Measurements from ENCODE around the gene FOXP1. TPM values are rescaled to one million over a fixed set of nuclear protein-coding genes. Genes with fewer than 3 reads are reported as not detected.

Gene FOXP1
- polyA plus RNA-seq, 4 donors, result 31.3 to 39.3 (median 33.6) TPM

GRCh38 chr3:71512000-71512399 lies 71.5 kb downstream of the FOXP1 start:
- no peak for DNase-seq (ENCODE audit: low read depth in 4 of 4, low spot score in 3 of 4)

DNA sequence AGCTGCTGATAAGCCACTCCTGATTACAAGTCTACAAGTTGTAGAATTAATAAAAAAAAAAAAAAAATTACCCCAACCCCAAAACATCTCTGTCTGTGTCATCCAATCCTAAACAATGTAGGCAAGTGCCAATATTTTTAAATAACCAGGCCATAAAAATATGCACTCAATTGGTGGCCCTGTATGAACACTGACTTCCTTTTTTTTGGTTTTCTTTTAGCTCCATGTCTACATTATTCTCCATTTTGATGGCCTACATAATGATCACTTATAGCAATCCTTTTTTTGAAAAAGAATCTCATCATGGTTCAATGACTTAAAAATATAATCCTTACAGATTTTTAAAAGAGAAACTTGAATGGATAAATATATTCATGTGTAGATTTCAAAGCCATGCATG lies 72.1 kb downstream of the FOXP1 start:
- no peak for DNase-seq (ENCODE audit: low read depth in 4 of 4, low spot score in 3 of 4)

GRCh38 chr3:71511037-71511436 lies 72.5 kb downstream of the FOXP1 start:
- no peak for DNase-seq (ENCODE audit: low read depth in 4 of 4, low spot score in 3 of 4)

DNA sequence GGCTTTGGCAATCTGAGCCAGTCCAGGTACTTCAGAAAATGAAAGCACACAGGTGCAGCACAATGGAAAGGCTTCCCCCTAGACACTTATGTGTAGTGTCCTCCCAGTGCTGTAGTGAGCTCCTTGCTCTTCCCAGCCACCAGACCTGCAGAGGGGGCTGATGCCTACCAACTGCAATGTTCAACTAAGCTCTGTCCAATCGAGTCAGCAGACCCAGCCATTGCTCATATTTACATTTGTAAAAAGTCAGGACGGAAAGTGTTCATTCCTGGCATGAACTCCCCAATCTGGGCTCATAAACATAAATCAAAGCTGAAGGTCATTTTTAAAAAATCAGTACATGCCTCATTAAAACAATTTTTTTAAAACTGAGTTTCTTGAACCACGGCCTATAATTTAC lies 73.0 kb downstream of the FOXP1 start:
- DNase-seq (ENCODE audit: low read depth in 4 of 4, low spot score in 3 of 4), result no peak

- DNase-seq (ENCODE audit: low read depth in 4 of 4, low spot score in 3 of 4), result no peak
These were observed 74.5 kb downstream of the FOXP1 start for GRCh38 chr3:71509066-71509465.

- DNase-seq (ENCODE audit: low read depth in 4 of 4, low spot score in 3 of 4), result no peak
These were observed 77.7 kb downstream of the FOXP1 start for GRCh38 chr3:71505767-71506350.

- no peak for DNase-seq (ENCODE audit: low read depth in 4 of 4, low spot score in 3 of 4)
These were observed 79.1 kb downstream of the FOXP1 start for GRCh38 chr3:71504250-71505036.

GRCh38 chr3:71503525-71504249 lies 79.8 kb downstream of the FOXP1 start:
- DNase-seq (ENCODE audit: low read depth in 4 of 4, low spot score in 3 of 4), result no peak

DNA sequence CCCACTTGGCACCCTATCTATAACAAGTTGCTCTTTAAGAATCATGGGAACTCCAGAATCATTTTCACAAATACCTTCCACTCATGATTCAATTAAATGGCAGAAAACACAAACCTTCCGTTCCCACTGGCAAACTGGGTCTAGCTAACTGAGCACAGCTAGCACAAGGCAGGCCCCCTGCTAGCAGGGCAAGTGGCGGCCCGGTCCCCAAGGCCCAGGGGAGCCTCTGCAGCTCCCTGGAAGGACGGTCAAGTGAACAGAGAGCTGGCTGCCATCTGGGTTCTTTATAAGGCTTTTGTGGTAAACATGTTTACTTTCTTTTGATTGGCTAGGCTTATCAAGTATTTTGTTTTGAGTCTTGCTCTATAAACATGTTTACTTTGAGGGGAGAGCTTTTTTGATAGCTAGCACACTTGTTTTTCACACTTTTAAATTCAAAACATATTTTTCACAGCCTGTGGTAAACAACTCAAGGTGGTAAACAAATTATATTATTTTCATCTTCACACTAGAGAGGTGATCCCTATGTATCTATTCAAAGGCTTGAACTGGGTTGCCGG lies 81.4 kb downstream of the FOXP1 start:
- DNase-seq (ENCODE audit: low read depth in 4 of 4, low spot score in 3 of 4), result no peak

GRCh38 chr3:71500696-71501095 lies 82.8 kb downstream of the FOXP1 start:
- no peak for DNase-seq (ENCODE audit: low read depth in 4 of 4, low spot score in 3 of 4)

GRCh38 chr3:71499227-71499876 lies 84.2 kb downstream of the FOXP1 start:
- no peak for DNase-seq (ENCODE audit: low read depth in 4 of 4, low spot score in 3 of 4)

- DNase-seq (ENCODE audit: low read depth in 4 of 4, low spot score in 3 of 4), result no peak
These were observed 85.0 kb downstream of the FOXP1 start for GRCh38 chr3:71498543-71498942.

GRCh38 chr3:71497971-71498444 lies 85.5 kb downstream of the FOXP1 start:
- DNase-seq (ENCODE audit: low read depth in 4 of 4, low spot score in 3 of 4), result no peak

DNA sequence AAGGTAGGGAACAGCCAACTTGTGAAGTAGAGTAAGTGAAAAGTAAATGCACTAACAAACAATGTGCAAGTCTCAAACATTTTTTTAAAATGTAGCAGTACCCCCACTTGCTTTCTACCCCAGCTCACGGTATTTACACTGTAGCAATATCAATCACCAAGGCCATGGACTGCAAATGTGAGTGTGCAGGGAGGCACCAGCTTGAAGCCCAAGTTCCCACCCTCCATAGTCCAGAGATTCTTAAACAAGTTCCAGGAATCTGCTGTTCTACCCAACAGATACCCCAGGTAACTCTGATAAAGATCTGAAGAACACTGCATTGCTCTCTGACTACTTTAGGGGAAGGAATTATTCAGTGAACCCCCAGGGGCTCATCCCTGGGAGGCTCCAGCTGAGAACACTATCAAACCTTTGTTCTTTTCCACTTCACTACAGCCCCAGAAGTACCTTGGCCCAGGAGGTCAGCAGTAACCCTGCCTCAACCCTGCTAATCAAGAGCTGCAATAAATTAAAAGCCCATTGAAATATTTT lies 86.1 kb downstream of the FOXP1 start:
- DNase-seq (ENCODE audit: low read depth in 4 of 4, low spot score in 3 of 4), result no peak

GRCh38 chr3:71495708-71496472 lies 87.6 kb downstream of the FOXP1 start:
- no peak for DNase-seq (ENCODE audit: low read depth in 4 of 4, low spot score in 3 of 4)

DNA sequence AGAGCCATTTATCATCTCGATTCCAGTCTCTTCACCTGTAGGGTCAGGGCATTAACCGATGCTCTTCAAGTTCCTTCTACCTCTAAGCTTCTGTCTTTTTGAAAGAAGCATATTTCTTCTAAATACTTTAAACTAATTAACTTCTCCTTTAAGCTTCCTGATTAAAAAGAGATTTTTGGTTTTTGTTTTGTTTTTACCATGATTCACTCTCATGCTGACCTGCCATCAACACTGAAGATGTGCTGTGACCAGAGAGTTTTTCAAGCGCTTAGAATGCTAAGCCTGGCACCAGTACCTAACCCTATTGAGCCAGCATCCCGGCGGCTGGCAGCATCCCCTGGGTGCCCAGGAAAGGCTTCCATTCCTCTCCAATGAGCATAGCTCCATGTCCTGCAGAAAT lies 89.3 kb downstream of the FOXP1 start:
- no peak for DNase-seq (ENCODE audit: low read depth in 4 of 4, low spot score in 3 of 4)

DNA sequence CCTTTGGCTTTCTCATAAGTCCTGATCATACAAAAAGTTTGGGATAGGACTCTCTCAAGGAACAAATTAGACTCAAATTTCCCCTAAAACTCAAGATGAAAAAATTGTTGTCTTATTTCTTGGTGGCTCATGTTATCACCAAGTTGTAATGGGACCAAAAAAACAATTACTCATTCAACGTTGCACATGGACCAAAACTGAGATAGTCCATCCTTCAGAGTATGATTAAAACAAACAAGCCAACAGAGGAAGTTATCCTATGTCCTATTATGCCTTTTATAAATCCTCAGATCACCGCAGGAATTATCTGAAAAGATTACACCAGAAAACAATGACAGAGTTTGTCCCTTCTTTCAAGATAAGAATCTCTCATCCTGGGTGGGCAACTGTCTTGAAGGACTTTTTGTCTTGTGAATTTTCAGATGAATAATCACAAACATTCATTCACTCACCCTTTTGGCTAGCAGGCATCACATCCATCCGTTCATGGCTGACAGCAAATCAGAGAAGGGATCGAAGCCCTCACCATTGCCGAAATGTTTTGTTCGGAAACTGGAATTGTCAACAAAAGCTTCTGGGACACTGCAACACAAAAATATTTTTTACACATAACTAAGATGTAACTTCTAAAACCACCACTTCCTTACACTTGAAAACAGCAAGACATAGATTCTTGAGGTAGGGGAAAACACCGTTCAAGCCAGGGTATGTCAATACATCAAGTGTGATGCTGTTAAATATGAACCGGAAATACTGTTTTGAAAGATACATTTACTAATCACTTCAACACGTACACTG lies 90.4 kb downstream of the FOXP1 start:
- DNase-seq (ENCODE audit: low read depth in 4 of 4, low spot score in 3 of 4), result no peak

DNA sequence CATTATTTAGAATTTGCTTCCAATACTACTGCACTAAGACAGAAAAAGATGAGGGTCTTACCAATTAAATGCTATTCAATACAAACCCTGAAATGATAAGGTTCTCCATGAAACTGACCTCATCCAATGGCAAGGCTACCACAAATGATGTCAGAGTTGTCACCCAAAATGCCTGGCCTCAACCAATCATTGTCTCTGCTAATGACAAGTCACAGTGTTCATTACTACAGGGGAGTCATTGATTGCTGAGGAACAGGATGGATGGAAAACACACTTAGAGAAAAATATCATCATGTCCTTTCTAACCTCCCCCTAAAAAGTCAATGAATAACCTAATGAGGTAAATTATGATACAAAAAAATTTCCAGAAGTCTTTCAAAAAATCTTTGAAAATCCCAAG lies 91.0 kb downstream of the FOXP1 start:
- no peak for DNase-seq (ENCODE audit: low read depth in 4 of 4, low spot score in 3 of 4)

GRCh38 chr3:71491154-71491752 lies 92.3 kb downstream of the FOXP1 start:
- no peak for DNase-seq (ENCODE audit: low read depth in 4 of 4, low spot score in 3 of 4)
